Measurements from ENCODE around the gene HIBADH.

GRCh38 chr7:27526611-27527347 is 135.9 kb downstream of the HIBADH start:
- TF ChIP-seq RAD21 (IDR thresholded peaks at IDR 0.05; ENCODE audit: low read length): no peak
- no peak for TF ChIP-seq POLR2A (IDR thresholded peaks at IDR 0.05; ENCODE audit: low read depth, low read length)
- TF ChIP-seq CTCF (conservative IDR thresholded peaks at IDR 0.05; ENCODE audit: low read depth, low read length): no peak
- no peak for TF ChIP-seq CEBPB (IDR thresholded peaks at IDR 0.05; ENCODE audit: low read depth, low read length)
- TF ChIP-seq SMC3 (IDR thresholded peaks at IDR 0.05; ENCODE audit: low read depth, low read length): no peak
- no peak for TF ChIP-seq MAZ (IDR thresholded peaks at IDR 0.05; ENCODE audit: borderline replicate concordance, low read depth, low read length)

Data from IMR-90 (cell line).